HG03139 (cell line): ENCODE data around the gene CSH1.
A peak's percentile ranks its signal among the peaks of the same experiment; 100 is the strongest.
"Not testable (repeated sequence)": the region's sequence is repeated elsewhere in the genome, so short reads cannot be mapped to it uniquely, and the experiment has no call there.

Experiments used
- ATAC-seq: cut with Tn5 transposase; IDR thresholded peaks from one replicate; pipeline ENCODE4 v1.9.1; 2021; ENCODE audit not compliant: unreplicated experiment

The CSH1 gene

GRCh38 chr17:63896524-63897354 lies at the start of gene CSH1:
CSH1 (minus strand) TSS chr17:63896574; CDS start chr17:63896511, 63 bp downstream.
- ATAC-seq = not testable (repeated sequence)

- ATAC-seq = no peak
These were observed 49.5 kb upstream of the CSH1 start for GRCh38 chr17:63945784-63946439.

GRCh38 chr17:63944736-63945499 lies 48.5 kb upstream of the CSH1 start:
- ATAC-seq = no peak

- ATAC-seq = no peak
These were observed 47.4 kb upstream of the CSH1 start for GRCh38 chr17:63943745-63944144.

GRCh38 chr17:63942309-63942985 lies 46.1 kb upstream of the CSH1 start:
- ATAC-seq = no peak

- ATAC-seq = no peak
These were observed 45.4 kb upstream of the CSH1 start for GRCh38 chr17:63941751-63942150.

GRCh38 chr17:63941162-63941561 lies 44.8 kb upstream of the CSH1 start:
- ATAC-seq = no peak

GRCh38 chr17:63940584-63940983 lies 44.2 kb upstream of the CSH1 start:
- no peak for ATAC-seq

- no peak for ATAC-seq
These were observed 43.5 kb upstream of the CSH1 start for GRCh38 chr17:63939884-63940283.

GRCh38 chr17:63939401-63939800 lies 43.0 kb upstream of the CSH1 start:
- ATAC-seq = no peak

GRCh38 chr17:63937920-63938319 lies 41.5 kb upstream of the CSH1 start:
- no peak for ATAC-seq

- no peak for ATAC-seq
These were observed 40.9 kb upstream of the CSH1 start for GRCh38 chr17:63937319-63937718.

- no peak for ATAC-seq
These were observed 38.1 kb upstream of the CSH1 start for GRCh38 chr17:63934183-63935112.

- no peak for ATAC-seq
These were observed 37.2 kb upstream of the CSH1 start for GRCh38 chr17:63933598-63933997.

GRCh38 chr17:63932721-63933120 lies 36.3 kb upstream of the CSH1 start:
- ATAC-seq = peak; percentile 2

GRCh38 chr17:63931981-63932561 lies 35.7 kb upstream of the CSH1 start, which contains the start of gene CD79B:
CD79B (minus strand) TSS chr17:63932331; CDS start chr17:63932261, 70 bp downstream.
- peak; percentile 66 for ATAC-seq

GRCh38 chr17:63930951-63931575 lies 34.7 kb upstream of the CSH1 start:
- no peak for ATAC-seq

GRCh38 chr17:63929860-63930766 lies 33.7 kb upstream of the CSH1 start:
- ATAC-seq = no peak
